COR-L47 (cell line): ENCODE measurements around the gene CFAP99.
A peak's percentile ranks its signal among the peaks of the same experiment; 100 is the strongest.
"Not testable (repeated sequence)": the region's sequence is repeated elsewhere in the genome, so short reads cannot be mapped to it uniquely, and the experiment has no call there.

Experiments
- DNase-seq: peaks from one replicate; lab custom pipeline; 2025; lab: John Stamatoyannopoulos, UW

Gene CFAP99

GRCh38 chr4:2429945-2430757 lies 11.4 kb downstream of the CFAP99 start:
- DNase-seq: not testable (repeated sequence)

GRCh38 chr4:2432004-2432403 lies 13.2 kb downstream of the CFAP99 start:
- DNase-seq: no peak

GRCh38 chr4:2432991-2433530 lies 14.3 kb downstream of the CFAP99 start:
- no peak for DNase-seq

GRCh38 chr4:2433609-2434350 lies 15.0 kb downstream of the CFAP99 start:
- no peak for DNase-seq

- DNase-seq: no peak
Observed at GRCh38 chr4:2434420-2434819, 15.7 kb downstream of the CFAP99 start.

- DNase-seq: no peak
Observed at GRCh38 chr4:2436301-2436700, 17.5 kb downstream of the CFAP99 start.

GRCh38 chr4:2436761-2437474 lies 18.2 kb downstream of the CFAP99 start:
- no peak for DNase-seq

- DNase-seq: no peak
Observed at GRCh38 chr4:2437475-2438215, 18.9 kb downstream of the CFAP99 start.

- DNase-seq: no peak
Observed at GRCh38 chr4:2438822-2439718, 20.3 kb downstream of the CFAP99 start.

- DNase-seq: peak; percentile 75
Observed at GRCh38 chr4:2441393-2442174, 22.8 kb downstream of the CFAP99 start.

GRCh38 chr4:2442175-2442993 lies 23.6 kb downstream of the CFAP99 start:
- no peak for DNase-seq

GRCh38 chr4:2443061-2443730 lies 24.4 kb downstream of the CFAP99 start:
- no peak for DNase-seq

- no peak for DNase-seq
Observed at GRCh38 chr4:2443956-2444740, 25.4 kb downstream of the CFAP99 start.

GRCh38 chr4:2445130-2445529 lies 26.4 kb downstream of the CFAP99 start:
- no peak for DNase-seq

- DNase-seq: no peak
Observed at GRCh38 chr4:2445571-2445970, 26.8 kb downstream of the CFAP99 start.

GRCh38 chr4:2446656-2447564 lies 28.2 kb downstream of the CFAP99 start:
- DNase-seq: no peak

GRCh38 chr4:2448589-2448988 lies 29.8 kb downstream of the CFAP99 start:
- DNase-seq: no peak
